Endothelial cell of umbilical vein (primary cell): ENCODE data around the gene SH3RF3. TPM values are rescaled to one million over a fixed set of nuclear protein-coding genes. Genes with fewer than 3 reads are reported as not detected.

Source experiments
- BruUV-seq: library from RNA; stranded (reverse); fragments of 400-500 nt; replicated peaks from 2 replicates; lab custom pipeline; 2021; lab: Mats Ljungman, UMichigan
- CTCF ChIA-PET: fragments of 300-600, 350-600 bp; sonication (Branson Sonifier 250); formaldehyde crosslinking; loops from one replicate; lab custom pipeline; 2021; ENCODE audit warnings: antibody characterized with exemption, inconsistent platforms; lab: Charles Lee
- POLR2A ChIA-PET: fragments of 300-600, 350-600 bp; sonication (Branson Sonifier 250); formaldehyde crosslinking; loops from one replicate; lab custom pipeline; 2021; ENCODE audit warnings: antibody characterized with exemption, inconsistent platforms; lab: Charles Lee
- DNase-seq: peaks from one replicate; pipeline ENCODE4 v3.0.0-alpha.2; 2011; ENCODE audit warnings: low read depth, low spot score
- FAIRE-seq: peaks from 2 replicates; lab custom pipeline; 2011; peaks lifted over from hg19 to GRCh38; lab: Jason Lieb, UNC
- H2AFZ ChIP-seq: 2 replicates; pipeline ENCODE4 v1.6.0; 2012; ENCODE audit warnings: low read depth, low read length, control low read depth, inconsistent platforms
- H3K27ac ChIP-seq: 2 replicates; pipeline ENCODE4 v1.5.1; 2011; ENCODE audit warnings: low read depth, mild to moderate bottlenecking, control low read depth, low read length, moderate library complexity; ENCODE audit not compliant: insufficient read depth
- H3K27me3 ChIP-seq, 2 experiments: 2 replicates each; pipeline versions ENCODE4 v1.6.0 to v1.6.1; 2011; ENCODE audit warnings: low read length in 2 of 2, mixed read lengths in 1 of 2; ENCODE audit not compliant: control insufficient read depth in 2 of 2, insufficient read depth in 2 of 2
- H3K36me3 ChIP-seq, 2 experiments: 2 replicates in 1 of 2; 3 replicates in 1 of 2; pipeline ENCODE4 v1.5.1; 2011; ENCODE audit warnings: low read length in 2 of 2, mild to moderate bottlenecking in 1 of 2, moderate library complexity in 1 of 2; ENCODE audit not compliant: control insufficient read depth in 2 of 2, insufficient read depth in 2 of 2; ENCODE audit errors: extremely low read depth in 1 of 2
- H3K4me1 ChIP-seq: 3 replicates; pipeline ENCODE4 v1.5.1; 2011; ENCODE audit warnings: mild to moderate bottlenecking, low read length; ENCODE audit not compliant: control insufficient read depth, insufficient read depth; ENCODE audit errors: extremely low read depth
- H3K4me2 ChIP-seq: 2 replicates; pipeline ENCODE4 v1.6.1; 2011; ENCODE audit warnings: low read length, control low read depth, mixed read lengths; ENCODE audit not compliant: insufficient read depth
- H3K4me3 ChIP-seq, 3 experiments: fragments of 200-600 bp in 1 of 3; sonication (generic), shearing (Covaris generic) in 1 of 3; replicated peaks in 1 of 3; 2 replicates each; pipeline ENCODE4 v1.5.1; 2011 to 2016; ENCODE audit warnings: control low read depth in 3 of 3, low read length in 3 of 3, mild to moderate bottlenecking in 2 of 3, inconsistent platforms in 1 of 3, low read depth in 1 of 3, moderate library complexity in 1 of 3; ENCODE audit not compliant: insufficient read depth in 1 of 3
- H3K79me2 ChIP-seq: 2 replicates; pipeline ENCODE4 v1.6.0; 2012; ENCODE audit warnings: low read length, inconsistent platforms; ENCODE audit not compliant: control insufficient read depth, insufficient read depth
- H3K9ac ChIP-seq: replicated peaks from 2 replicates; pipeline ENCODE3; 2011; ENCODE audit warnings: low read length, control low read depth; ENCODE audit not compliant: insufficient read depth; ENCODE audit errors: extremely low read depth
- H3K9me1 ChIP-seq: replicated peaks from 3 replicates; pipeline ENCODE4 v1.6.0; 2011; ENCODE audit warnings: mild to moderate bottlenecking, low read length; ENCODE audit not compliant: control insufficient read depth, insufficient read depth; ENCODE audit errors: extremely low read depth
- H3K9me3 ChIP-seq: replicated peaks from 2 replicates; pipeline ENCODE4 v1.5.1; 2012; ENCODE audit warnings: low read length, inconsistent platforms; ENCODE audit not compliant: control insufficient read depth, insufficient read depth
- H4K20me1 ChIP-seq: replicated peaks from 2 replicates; pipeline ENCODE3; 2011; ENCODE audit warnings: mild to moderate bottlenecking, low read length; ENCODE audit not compliant: control insufficient read depth, insufficient read depth; ENCODE audit errors: extremely low read depth
- CTCF ChIP-seq, 2 donors: IDR thresholded peaks; 1 replicate in 1 of 2; 2 replicates in 1 of 2; pipeline ENCODE4 v1.5.1; 2011; ENCODE audit warnings: low read length in 2 of 2, mild to moderate bottlenecking in 2 of 2, moderate library complexity in 2 of 2, control low read depth in 1 of 2, inconsistent platforms in 1 of 2, low read depth in 1 of 2; ENCODE audit not compliant: insufficient read depth in 1 of 2; ENCODE audit errors: extremely low read depth in 1 of 2
- EZH2 ChIP-seq: IDR thresholded peaks from 2 replicates; pipeline ENCODE4 v1.6.1; 2012; ENCODE audit warnings: borderline replicate concordance, low read depth, mild to moderate bottlenecking, moderate library complexity, low read length, inconsistent platforms; ENCODE audit not compliant: severe bottlenecking
- FOS ChIP-seq: IDR thresholded peaks from 2 replicates; pipeline ENCODE4 v1.6.1; 2011; ENCODE audit warnings: mild to moderate bottlenecking, low read length, moderate library complexity, borderline replicate concordance; ENCODE audit not compliant: insufficient read depth
- GATA2 ChIP-seq: IDR thresholded peaks from 2 replicates; pipeline ENCODE4 v1.7.0; 2011; ENCODE audit warnings: low read depth, mild to moderate bottlenecking, moderate library complexity, mixed read lengths, low read length; ENCODE audit not compliant: insufficient read length, insufficient read depth
- JUN ChIP-seq: IDR thresholded peaks from 2 replicates; pipeline ENCODE4 v1.6.1; 2011; ENCODE audit warnings: borderline replicate concordance, low read depth; ENCODE audit not compliant: insufficient read length, insufficient read depth
- MAX ChIP-seq: IDR thresholded peaks from 2 replicates; pipeline ENCODE4 v1.6.1; 2011; ENCODE audit not compliant: insufficient read depth, insufficient read length
- MYC ChIP-seq: IDR thresholded peaks from one replicate; pipeline ENCODE4 v1.6.1; 2011; ENCODE audit warnings: mild to moderate bottlenecking, low read depth, low read length
- POLR2A ChIP-seq: IDR thresholded peaks from 2 replicates; pipeline ENCODE4 v1.6.1; 2012; ENCODE audit warnings: low read depth, mild to moderate bottlenecking, control low read depth, low read length
- POLR2AphosphoS5 ChIP-seq: IDR thresholded peaks from 2 replicates; pipeline ENCODE4 v1.6.1; 2012; ENCODE audit warnings: low read depth, mild to moderate bottlenecking, control low read depth, low read length, moderate library complexity; ENCODE audit not compliant: insufficient read depth
- dilution Hi-C: fragments of 300-500 bp; cut with MboI; formaldehyde crosslinking; loops from one replicate; pipeline ENCODE4 v1.15.0; 2019; ENCODE audit warnings: low sequenced_read_pairs; ENCODE audit not compliant: extremely low pct_ligation_motif_present
- intact Hi-C: fragments of 100-400 bp; cut with micrococcal nuclease; formaldehyde crosslinking; loops from one replicate; pipeline ENCODE4 v1.10.0; 2022
- polyA plus RNA-seq, 4 experiments: library from polyadenylated mRNA; depleted of rRNA in 3 of 4; stranded (reverse) in 3 of 4; unstranded in 1 of 4; fragments of >200 nt; gene quantifications; 2 replicates each; pipeline versions ENCODE4 v1.2.1 to v1.2.3, GENCODE V29; 2011 to 2012; ENCODE audit warnings: missing spikeins in 1 of 4
- total RNA-seq: library from RNA; stranded (reverse); gene quantifications from 2 replicates; pipeline ENCODE4 v1.2.3, GENCODE V29; 2021

The SH3RF3 gene
- total and polyA plus RNA-seq, 2 donors (not counting 3 experiments of a cell fraction or from before 2014, with no cell fraction given), result 3.8 to 14.7 TPM

- Histone ChIP-seq H3K79me2 (no peaks in the 10 kb centered on the region), H3K9me3 (no peaks in the 10 kb centered on the region), H3K9me1 (no peaks in the 10 kb centered on the region), H2AFZ (no peak overlapping the region), H3K4me2 (no peak overlapping the region), H3K27me3 (no peaks in the 10 kb centered on the region), H3K4me3 (no peak overlapping the region), H3K9ac (no peak overlapping the region), H3K4me1 (no peaks in the 10 kb centered on the region), H4K20me1 (no peaks in the 10 kb centered on the region), H3K36me3 (no peaks in the 10 kb centered on the region), H3K27ac (no peak overlapping the region)
- TF ChIP-seq POLR2AphosphoS5, result no peak
- TF ChIP-seq CTCF (IDR thresholded peaks at IDR 0.05; ENCODE audit: extremely low read depth in 1 of 2, insufficient read depth in 1 of 2, low read depth in 1 of 2, low read length in 2 of 2), result no peak
- TF ChIP-seq GATA2, result no peak
- no peak for TF ChIP-seq EZH2
- TF ChIP-seq MAX, result no peak
- no peak for TF ChIP-seq FOS
- TF ChIP-seq MYC, result no peak
- TF ChIP-seq POLR2A, result no peak
- no peak for TF ChIP-seq JUN
- dilution Hi-C loops, result no loop called here
- intact Hi-C loops, result no loop called here
- DNase-seq, result no peak
- POLR2A ChIA-PET, result no interaction called here
- CTCF ChIA-PET, result interaction anchor here (0.8 to 2.9 kb wide), 5 partner anchors 12 to 281 kb away, joined by 3 to 10 read pairs (median 3); no protein-coding TSS in a partner anchor
- no TSS peak for BruUV-seq
- no peak for FAIRE-seq
These were observed 279.0 kb downstream of the SH3RF3 start for GRCh38 chr2:109408043-109408335.
